Activated gamma-delta T cell treated with anti-CD3 and anti-CD28 coated beads, Interleukin-2, amount 50 U/mL, for 16 hours (primary cell): ENCODE measurements around the gene CTNNBL1.

Experiments used
- DNase-seq: peaks from one replicate; pipeline ENCODE4 v3.0.0-alpha.2; 2020; ENCODE audit warnings: low read depth

CTNNBL1 gene

GRCh38 chr20:37777012-37777950 is 83.5 kb downstream of the CTNNBL1 start:
- no peak for DNase-seq

DNA sequence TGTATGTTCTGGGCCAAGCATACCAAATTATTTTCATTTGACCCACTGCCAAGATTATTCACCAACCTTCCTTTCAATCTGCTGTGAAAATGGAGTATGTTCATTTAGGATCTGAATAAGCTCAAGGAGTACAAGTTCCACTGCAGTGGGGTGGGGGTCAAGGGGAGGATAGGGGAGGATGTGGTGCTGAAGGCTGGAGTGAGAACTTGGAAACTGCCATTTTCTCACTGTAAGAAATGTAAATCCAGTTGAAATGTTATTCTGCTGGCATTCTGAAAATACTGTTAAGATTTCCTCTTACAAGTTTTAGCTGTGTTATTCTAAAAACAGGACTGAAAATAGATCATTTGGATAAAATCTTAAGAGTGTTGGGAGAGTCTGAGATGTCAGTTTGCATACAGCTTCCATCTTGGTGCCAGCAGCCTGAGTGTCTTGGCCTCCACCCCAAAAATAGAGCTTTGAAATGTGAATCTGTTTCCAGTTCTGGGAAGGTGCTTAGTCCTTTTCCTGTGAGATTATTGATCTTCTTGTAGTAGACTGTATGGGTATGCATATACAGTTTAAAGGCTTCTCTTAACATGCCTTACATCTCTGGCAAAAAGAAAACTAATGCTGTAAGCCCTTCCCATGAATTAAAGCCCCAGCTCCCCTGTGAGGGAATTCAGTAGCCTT is 84.3 kb downstream of the CTNNBL1 start:
- no peak for DNase-seq

- no peak for DNase-seq
Observed at GRCh38 chr20:37781626-37782025, 87.8 kb downstream of the CTNNBL1 start.

GRCh38 chr20:37786043-37786442 is 92.2 kb downstream of the CTNNBL1 start:
- no peak for DNase-seq

GRCh38 chr20:37789408-37789807 is 95.6 kb downstream of the CTNNBL1 start:
- DNase-seq = no peak

DNA sequence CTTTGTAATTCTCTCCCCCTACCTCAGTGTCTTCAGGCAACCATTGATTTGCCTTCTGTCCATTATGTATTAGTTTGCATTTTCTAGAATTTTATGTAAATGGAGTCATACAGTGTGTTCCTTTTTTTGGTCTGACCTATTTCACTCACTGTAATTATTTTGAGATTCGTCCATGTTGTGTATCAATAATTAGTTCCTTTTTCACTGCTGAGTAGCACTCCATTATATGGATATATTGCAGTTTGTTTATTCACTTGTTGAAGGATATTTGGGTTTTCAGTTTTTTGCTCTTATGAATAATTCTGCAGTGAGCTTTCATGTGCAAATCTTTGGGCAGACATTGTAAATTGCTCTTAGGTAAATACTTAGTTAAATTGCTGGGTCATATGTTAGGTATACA is 97.1 kb downstream of the CTNNBL1 start:
- no peak for DNase-seq

DNA sequence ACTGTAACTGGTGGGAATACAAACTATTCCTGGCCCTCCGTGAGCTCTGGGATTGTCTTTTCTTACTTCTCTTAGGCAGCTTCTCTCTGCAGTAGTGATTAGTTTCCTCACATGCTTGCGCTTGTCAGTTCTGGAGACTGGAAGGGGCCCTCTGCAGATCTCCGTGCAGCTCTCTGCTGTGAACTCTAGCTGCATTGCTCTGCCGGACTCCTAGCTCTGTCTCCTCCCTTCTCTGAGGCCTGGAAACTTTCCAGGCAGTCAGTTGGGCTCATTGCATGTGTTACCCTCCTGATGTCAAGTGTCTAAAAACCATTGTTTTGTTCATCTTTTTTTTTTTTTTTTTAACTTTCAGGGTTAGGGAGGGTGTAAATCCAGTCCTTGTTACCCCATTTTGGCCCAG is 102.3 kb downstream of the CTNNBL1 start:
- no peak for DNase-seq

GRCh38 chr20:37796733-37797132 is 102.9 kb downstream of the CTNNBL1 start:
- DNase-seq = no peak

DNA sequence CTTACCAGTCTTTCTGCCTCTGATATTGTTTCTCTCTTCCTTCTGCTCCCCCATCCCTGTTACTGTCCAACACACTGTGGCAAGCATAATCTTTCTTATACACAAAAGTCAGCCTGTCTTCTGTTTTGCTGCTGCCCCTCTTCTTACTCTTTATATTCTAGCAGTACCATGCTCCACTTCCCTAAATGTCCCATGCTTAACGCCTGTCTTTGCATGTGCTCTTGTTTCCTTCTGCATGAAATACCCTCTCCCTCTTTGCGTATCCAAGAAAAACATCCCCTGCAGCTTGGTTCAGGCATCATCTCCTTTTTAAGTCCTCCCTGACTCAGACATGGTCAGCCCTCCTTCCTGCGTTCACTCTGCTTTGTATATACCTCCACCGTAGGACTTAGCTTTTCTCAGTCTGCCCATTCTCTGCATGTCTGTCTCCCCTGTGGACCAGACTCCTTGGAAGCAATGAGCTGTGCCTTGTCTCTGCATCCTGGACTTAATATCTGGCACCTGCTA is 103.9 kb downstream of the CTNNBL1 start:
- no peak for DNase-seq

DNA sequence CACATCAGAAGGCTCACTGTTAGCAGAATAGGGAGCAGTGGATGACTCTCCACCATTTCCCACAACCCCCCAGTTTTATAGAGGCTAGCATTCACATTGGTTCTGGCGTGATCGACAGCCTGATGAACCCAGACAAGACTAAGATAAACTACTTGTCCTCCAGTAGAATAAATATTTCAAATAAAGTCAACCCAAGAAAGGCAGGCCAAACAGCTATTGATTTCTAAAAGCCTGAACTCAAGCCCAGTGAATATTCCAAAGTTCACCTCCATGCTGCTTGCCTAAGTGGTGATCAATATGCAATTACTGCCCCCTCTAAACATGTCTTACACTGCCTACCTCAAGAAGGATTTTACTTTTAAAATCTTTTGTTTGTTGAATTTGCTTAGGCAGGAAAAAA is 104.5 kb downstream of the CTNNBL1 start:
- DNase-seq = no peak

- no peak for DNase-seq
Observed at GRCh38 chr20:37800618-37801017, 106.8 kb downstream of the CTNNBL1 start.

- no peak for DNase-seq
Observed at GRCh38 chr20:37801921-37802320, 108.1 kb downstream of the CTNNBL1 start.

DNA sequence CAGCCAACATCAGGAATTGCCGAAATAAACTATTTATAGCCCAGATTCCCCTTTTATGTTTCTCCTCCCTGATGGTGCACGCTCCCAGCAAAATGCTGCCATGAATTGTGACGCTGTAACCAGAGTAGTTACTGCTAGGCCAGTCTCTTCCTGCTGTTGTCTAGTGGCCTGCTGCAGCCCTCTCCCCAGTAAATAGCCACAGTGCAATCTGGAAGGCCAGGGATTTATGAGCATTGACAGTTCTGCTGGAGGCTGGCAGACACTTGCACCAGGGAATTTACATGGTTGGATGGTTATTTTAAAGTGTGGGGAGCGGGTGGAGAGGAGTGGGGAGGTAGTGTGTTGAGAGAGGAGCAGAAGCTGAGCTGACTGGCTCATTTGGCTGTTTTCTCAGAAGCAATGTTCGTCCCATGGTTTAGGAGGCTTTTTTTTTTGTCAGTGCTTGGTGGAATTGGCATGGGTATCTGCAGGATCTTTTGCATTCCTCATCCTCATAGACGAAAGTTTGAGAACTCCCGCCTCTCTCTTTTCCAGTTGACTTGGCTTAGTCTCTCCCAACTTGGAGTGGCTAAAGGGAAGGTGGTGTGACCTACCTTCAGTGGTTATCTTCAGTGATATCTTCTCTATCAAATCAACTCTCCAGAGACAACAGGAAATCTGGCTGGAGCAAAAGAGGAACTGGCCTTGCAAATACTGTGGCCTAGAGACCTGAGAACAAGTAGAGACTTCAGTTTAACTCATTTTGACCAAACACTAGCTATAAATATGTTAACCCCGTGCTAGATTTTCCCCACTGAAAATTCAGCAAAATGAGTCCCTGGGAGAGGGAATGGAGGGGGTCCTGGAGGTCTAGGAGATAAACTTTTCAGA is 109.8 kb downstream of the CTNNBL1 start:
- DNase-seq = no peak

- DNase-seq = no peak
Observed at GRCh38 chr20:37804584-37805566, 111.0 kb downstream of the CTNNBL1 start.

- no peak for DNase-seq
Observed at GRCh38 chr20:37807471-37808232, 113.8 kb downstream of the CTNNBL1 start.

- no peak for DNase-seq
Observed at GRCh38 chr20:37808233-37809070, 114.6 kb downstream of the CTNNBL1 start.

- no peak for DNase-seq
Observed at GRCh38 chr20:37810027-37810426, 116.2 kb downstream of the CTNNBL1 start.

DNA sequence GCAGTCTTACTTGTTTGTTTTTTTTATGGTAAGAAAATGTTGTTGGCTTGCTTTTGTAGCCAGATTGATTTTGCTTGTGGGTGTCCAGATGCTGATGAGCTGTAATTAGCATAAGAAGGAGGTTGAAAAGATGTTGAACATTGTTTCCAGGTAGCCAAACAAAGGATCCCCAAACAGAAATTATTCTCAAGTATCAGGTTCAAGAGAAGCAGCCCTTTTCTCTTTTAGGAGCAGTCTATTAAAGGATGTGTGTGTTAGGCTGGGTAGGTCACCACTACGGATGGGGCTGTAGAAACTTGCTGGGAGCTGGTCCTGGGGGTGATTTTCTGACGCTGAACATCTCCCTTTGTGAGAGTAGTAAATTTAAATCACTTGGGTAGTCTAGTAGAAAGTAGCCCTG is 122.2 kb downstream of the CTNNBL1 start:
- DNase-seq = no peak

DNA sequence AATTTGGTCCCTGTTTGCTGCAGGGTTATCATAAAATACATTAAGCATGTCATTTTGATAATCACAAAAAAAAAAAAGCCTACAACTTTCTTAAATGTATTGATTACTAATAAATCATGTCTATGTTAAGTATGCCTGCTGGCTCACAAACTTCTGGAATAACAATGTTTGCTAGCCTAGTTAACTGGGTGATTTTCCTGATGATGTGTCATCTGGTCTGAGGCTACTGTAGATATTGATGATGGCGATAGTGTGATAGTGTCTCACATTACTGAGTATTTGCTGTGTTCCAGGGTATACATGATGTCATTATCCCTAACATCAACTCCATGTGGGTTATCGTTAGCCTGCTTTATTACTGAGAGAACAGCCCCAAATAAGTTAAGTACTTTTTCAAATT is 122.9 kb downstream of the CTNNBL1 start:
- no peak for DNase-seq
